HCT116 (cell line): ENCODE data around the gene CDKAL1. TPM values are rescaled to one million over a fixed set of nuclear protein-coding genes. Genes with fewer than 3 reads are reported as not detected.

ENCODE experiments used
- ATAC-seq: fragments of 200-7000 bp; cut with Tn5 transposase; 2 replicates; pipeline ENCODE4 v1.9.1; 2020; ENCODE audit warnings: mild to moderate bottlenecking, moderate library complexity
- BruUV-seq: library from RNA; stranded (reverse); fragments of 400-500 nt; replicated peaks from 2 replicates; lab custom pipeline; 2021; lab: Mats Ljungman, UMichigan
- CTCF ChIA-PET: fragments of 300-600 bp; sonication (Branson Sonifier 250); formaldehyde crosslinking; loops from one replicate; lab custom pipeline; 2021; ENCODE audit warnings: antibody characterized with exemption; lab: Charles Lee
- POLR2A ChIA-PET: fragments of 300-600, 350-600 bp; sonication (Branson Sonifier 250); formaldehyde crosslinking; loops from one replicate; lab custom pipeline; 2021; ENCODE audit warnings: antibody characterized with exemption; lab: Charles Lee
- RAD21 ChIA-PET, 2 experiments: fragments of 300-600 bp; sonication (Branson Sonifier 250); formaldehyde crosslinking; loops; one replicate each; lab custom pipeline; 2023; ENCODE audit warnings: low total read pairs in 2 of 2; ENCODE audit not compliant: uncharacterized antibody in 2 of 2, unreplicated experiment in 2 of 2, low non-redundant PET in 1 of 2; lab: Charles Lee
- DNase-seq: peaks from one replicate; pipeline ENCODE4 v3.0.0-alpha.2; 2010; ENCODE audit warnings: low read depth, low spot score
- H2AFZ ChIP-seq: fragments of 200-600 bp; shearing (Covaris generic), sonication (generic); 2 replicates; pipeline ENCODE4 v1.6.1; 2017; ENCODE audit warnings: low read depth, mixed run types, mixed read lengths, antibody characterized with exemption, low read length; ENCODE audit not compliant: poor library complexity, severe bottlenecking
- H3K27ac ChIP-seq: 2 replicates; pipeline ENCODE4 v1.5.1; 2012; ENCODE audit warnings: low read depth, low read length
- H3K27me3 ChIP-seq: fragments of 200-600 bp; sonication (generic); 2 replicates; pipeline ENCODE4 v1.6.1; 2016; ENCODE audit warnings: mixed run types, low read length, mixed read lengths; ENCODE audit not compliant: insufficient read depth
- H3K36me3 ChIP-seq, 2 experiments: fragments of 200-500 bp in 1 of 2; fragments of 200-600 bp in 1 of 2; sonication (Bioruptor generic) in 1 of 2; sonication (generic) in 1 of 2; 2 replicates each; pipeline versions ENCODE4 v1.5.1 to v1.6.1; 2014 to 2016; ENCODE audit warnings: low read length in 2 of 2, inconsistent platforms in 1 of 2, mixed read lengths in 1 of 2, mixed run types in 1 of 2; ENCODE audit not compliant: insufficient read depth in 2 of 2, control insufficient read depth in 1 of 2
- H3K4me1 ChIP-seq, 2 experiments: fragments of 200-600 bp in 1 of 2; sonication (generic) in 1 of 2; 2 replicates each; pipeline versions ENCODE4 v1.5.1 to v1.6.1; 2012 to 2017; ENCODE audit warnings: low read length in 2 of 2, inconsistent platforms in 1 of 2, mild to moderate bottlenecking in 1 of 2, mixed read lengths in 1 of 2, mixed run types in 1 of 2, moderate library complexity in 1 of 2; ENCODE audit not compliant: insufficient read depth in 2 of 2, control insufficient read depth in 1 of 2
- H3K4me2 ChIP-seq: fragments of 200-600 bp; sonication (generic); 2 replicates; pipeline ENCODE4 v1.6.1; 2017; ENCODE audit warnings: mixed run types, low read length, mixed read lengths
- H3K4me3 ChIP-seq, 2 experiments: fragments of 200-600 bp in 1 of 2; sonication (generic) in 1 of 2; replicated peaks in 1 of 2; 2 replicates each; pipeline ENCODE4 v1.5.1; 2011 to 2016; ENCODE audit warnings: low read length in 2 of 2, control low read depth in 1 of 2, low read depth in 1 of 2, mild to moderate bottlenecking in 1 of 2, mixed read lengths in 1 of 2, mixed run types in 1 of 2
- H3K79me2 ChIP-seq: fragments of 200-600 bp; sonication (generic); 2 replicates; pipeline ENCODE4 v1.6.1; 2017; ENCODE audit warnings: mild to moderate bottlenecking, mixed run types, low read length, moderate library complexity, mixed read lengths; ENCODE audit not compliant: insufficient read depth
- H3K9ac ChIP-seq: fragments of 200-600 bp; sonication (generic); 2 replicates; pipeline ENCODE4 v1.6.1; 2016; ENCODE audit warnings: low read length, mixed read lengths
- H3K9me2 ChIP-seq: fragments of 200-600 bp; sonication (generic), shearing (Covaris generic); 2 replicates; pipeline ENCODE4 v1.6.1; 2017; ENCODE audit warnings: mixed run types, mild to moderate bottlenecking, moderate library complexity; ENCODE audit not compliant: insufficient read depth
- H3K9me3 ChIP-seq, 2 experiments: fragments of 200-500 bp in 1 of 2; fragments of 200-600 bp in 1 of 2; sonication (Bioruptor generic) in 1 of 2; sonication (generic) in 1 of 2; 2 replicates each; pipeline ENCODE4 v1.6.1; 2014 to 2017; ENCODE audit warnings: low read length in 2 of 2, mixed read lengths in 2 of 2, inconsistent platforms in 1 of 2, low read depth in 1 of 2, mild to moderate bottlenecking in 1 of 2, mixed run types in 1 of 2, moderate library complexity in 1 of 2; ENCODE audit not compliant: control insufficient read depth in 1 of 2, insufficient read depth in 1 of 2
- H4K20me1 ChIP-seq: fragments of 200-600 bp; sonication (generic), shearing (Covaris generic); 2 replicates; pipeline ENCODE4 v1.6.1; 2017; ENCODE audit warnings: mixed run types, mild to moderate bottlenecking, moderate library complexity; ENCODE audit not compliant: insufficient read depth
- CBX3 ChIP-seq: IDR thresholded peaks from 2 replicates; pipeline ENCODE4 v1.6.1; 2012; ENCODE audit warnings: low read depth
- CEBPB ChIP-seq: IDR thresholded peaks from 2 replicates; pipeline ENCODE4 v1.6.1; 2012; ENCODE audit warnings: low read depth
- EGR1 ChIP-seq: IDR thresholded peaks from 2 replicates; pipeline ENCODE4 v1.6.1; 2012; ENCODE audit warnings: low read depth
- EZH2 ChIP-seq: fragments of 200-600 bp; sonication (generic); IDR thresholded peaks from 2 replicates; pipeline ENCODE4 v1.6.1; 2017; ENCODE audit warnings: antibody characterized with exemption, mixed run types
- EZH2phosphoT487 ChIP-seq: fragments of 200-600 bp; IDR thresholded peaks from 2 replicates; pipeline ENCODE4 v1.6.1; 2018; ENCODE audit warnings: antibody characterized with exemption, borderline replicate concordance
- FOSL1 ChIP-seq: IDR thresholded peaks from 2 replicates; pipeline ENCODE4 v1.6.1; 2012; ENCODE audit warnings: low read depth
- JUND ChIP-seq: IDR thresholded peaks from 2 replicates; pipeline ENCODE4 v1.6.1; 2012
- SIN3A ChIP-seq: IDR thresholded peaks from 2 replicates; pipeline ENCODE4 v1.6.1; 2012; ENCODE audit warnings: low read depth
- SP1 ChIP-seq: IDR thresholded peaks from 2 replicates; pipeline ENCODE4 v1.6.1; 2012; ENCODE audit warnings: low read depth
- SRF ChIP-seq: IDR thresholded peaks from 2 replicates; pipeline ENCODE4 v1.6.1; 2012; ENCODE audit warnings: low read depth
- TCF7L2 ChIP-seq: IDR thresholded peaks from 2 replicates; pipeline ENCODE4 v1.7.0; 2011; ENCODE audit warnings: borderline replicate concordance, inconsistent platforms; ENCODE audit not compliant: insufficient read depth, insufficient read length; ENCODE audit errors: extremely low read depth
- YY1 ChIP-seq: IDR thresholded peaks from 2 replicates; pipeline ENCODE4 v1.6.1; 2011; ENCODE audit warnings: low read length, low read depth, moderate library complexity, mild to moderate bottlenecking; ENCODE audit not compliant: insufficient replicate concordance; ENCODE audit errors: extremely low read depth
- intact Hi-C: fragments of 100-400 bp; cut with micrococcal nuclease; formaldehyde crosslinking; loops from 2 replicates; pipeline ENCODE4 v1.10.0; 2022
- total RNA-seq: library from RNA; stranded (reverse); gene quantifications from one replicate; pipeline ENCODE4 v1.2.1, GENCODE V29; 2021; ENCODE audit not compliant: unreplicated experiment
- TF ChIP-seq, protein P1 (sequence below): IDR thresholded peaks from 2 replicates; pipeline ENCODE4 v1.6.1; 2012; ENCODE audit warnings: low read depth
- TF ChIP-seq, protein P2 (sequence below), 3 experiments: fragments of 200-600 bp in 1 of 3; sonication (generic) in 1 of 3; IDR thresholded peaks in 2 of 3; conservative IDR thresholded peaks in 1 of 3; 2 replicates each; pipeline ENCODE4 v1.5.1; 2012 to 2017; ENCODE audit warnings: low read depth in 2 of 3, low read length in 2 of 3, antibody characterized with exemption in 1 of 3, borderline replicate concordance in 1 of 3, control low read depth in 1 of 3, mild to moderate bottlenecking in 1 of 3, mixed read lengths in 1 of 3, mixed run types in 1 of 3, moderate library complexity in 1 of 3; ENCODE audit not compliant: insufficient read depth in 1 of 3
- TF ChIP-seq, protein P3 (sequence below): IDR thresholded peaks from 2 replicates; pipeline ENCODE4 v1.6.1; 2012

CDKAL1 gene
- total RNA-seq, 1 experiment from 2014 or later: 14.9 TPM

DNA sequence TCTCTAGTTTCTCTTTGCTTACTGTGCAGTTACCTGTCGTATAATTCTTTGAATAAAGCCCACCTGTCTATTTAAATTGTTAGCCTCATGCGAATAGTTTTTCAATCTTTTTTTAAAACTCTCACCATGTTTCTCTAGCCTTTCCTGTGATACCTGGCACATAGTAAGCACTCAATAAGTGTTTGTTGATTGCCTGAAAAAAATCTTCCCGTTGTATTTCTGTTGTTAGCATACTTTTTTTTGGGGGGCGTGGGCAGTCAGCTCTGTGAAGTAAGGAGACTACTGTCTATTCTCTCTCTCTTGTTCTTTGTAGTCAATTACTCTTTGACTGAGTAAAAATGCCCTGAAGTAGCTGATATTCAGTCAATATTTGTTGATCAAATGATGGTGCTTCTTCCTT, 205.8 kb downstream of the CDKAL1 start:
- ATAC-seq (no peak), DNase-seq (no peak)
- TF ChIP-seq TCF7L2 (no peak), CEBPB (no peak), FOSL1 (no peak), EZH2phosphoT487 (no peak)
- TF ChIP-seq, protein P1, sequence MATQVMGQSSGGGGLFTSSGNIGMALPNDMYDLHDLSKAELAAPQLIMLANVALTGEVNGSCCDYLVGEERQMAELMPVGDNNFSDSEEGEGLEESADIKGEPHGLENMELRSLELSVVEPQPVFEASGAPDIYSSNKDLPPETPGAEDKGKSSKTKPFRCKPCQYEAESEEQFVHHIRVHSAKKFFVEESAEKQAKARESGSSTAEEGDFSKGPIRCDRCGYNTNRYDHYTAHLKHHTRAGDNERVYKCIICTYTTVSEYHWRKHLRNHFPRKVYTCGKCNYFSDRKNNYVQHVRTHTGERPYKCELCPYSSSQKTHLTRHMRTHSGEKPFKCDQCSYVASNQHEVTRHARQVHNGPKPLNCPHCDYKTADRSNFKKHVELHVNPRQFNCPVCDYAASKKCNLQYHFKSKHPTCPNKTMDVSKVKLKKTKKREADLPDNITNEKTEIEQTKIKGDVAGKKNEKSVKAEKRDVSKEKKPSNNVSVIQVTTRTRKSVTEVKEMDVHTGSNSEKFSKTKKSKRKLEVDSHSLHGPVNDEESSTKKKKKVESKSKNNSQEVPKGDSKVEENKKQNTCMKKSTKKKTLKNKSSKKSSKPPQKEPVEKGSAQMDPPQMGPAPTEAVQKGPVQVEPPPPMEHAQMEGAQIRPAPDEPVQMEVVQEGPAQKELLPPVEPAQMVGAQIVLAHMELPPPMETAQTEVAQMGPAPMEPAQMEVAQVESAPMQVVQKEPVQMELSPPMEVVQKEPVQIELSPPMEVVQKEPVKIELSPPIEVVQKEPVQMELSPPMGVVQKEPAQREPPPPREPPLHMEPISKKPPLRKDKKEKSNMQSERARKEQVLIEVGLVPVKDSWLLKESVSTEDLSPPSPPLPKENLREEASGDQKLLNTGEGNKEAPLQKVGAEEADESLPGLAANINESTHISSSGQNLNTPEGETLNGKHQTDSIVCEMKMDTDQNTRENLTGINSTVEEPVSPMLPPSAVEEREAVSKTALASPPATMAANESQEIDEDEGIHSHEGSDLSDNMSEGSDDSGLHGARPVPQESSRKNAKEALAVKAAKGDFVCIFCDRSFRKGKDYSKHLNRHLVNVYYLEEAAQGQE: no peak
- H3K9me2 ChIP-seq: no peaks in the 10 kb centered on the region
- H3K4me2 ChIP-seq: no peak overlapping the region
- H3K4me3 ChIP-seq: no peak overlapping the region
- CTCF ChIA-PET: no interaction called here
- H3K27ac ChIP-seq: no peak overlapping the region
- no peaks in the 10 kb centered on the region for H3K4me1 ChIP-seq
- H3K79me2 ChIP-seq: no peaks in the 10 kb centered on the region
- H2AFZ ChIP-seq: no peak overlapping the region
- H3K36me3 ChIP-seq: no peaks in the 10 kb centered on the region
- no peaks in the 10 kb centered on the region for H4K20me1 ChIP-seq
- POLR2A ChIA-PET: no interaction called here
- RAD21 ChIA-PET: no interaction called here
- intact Hi-C loops: no loop called here
- BruUV-seq: no TSS peak
- no peaks in the 10 kb centered on the region for H3K27me3 ChIP-seq
- no peak overlapping the region for H3K9ac ChIP-seq
- H3K9me3 ChIP-seq: no peaks in the 10 kb centered on the region

DNA sequence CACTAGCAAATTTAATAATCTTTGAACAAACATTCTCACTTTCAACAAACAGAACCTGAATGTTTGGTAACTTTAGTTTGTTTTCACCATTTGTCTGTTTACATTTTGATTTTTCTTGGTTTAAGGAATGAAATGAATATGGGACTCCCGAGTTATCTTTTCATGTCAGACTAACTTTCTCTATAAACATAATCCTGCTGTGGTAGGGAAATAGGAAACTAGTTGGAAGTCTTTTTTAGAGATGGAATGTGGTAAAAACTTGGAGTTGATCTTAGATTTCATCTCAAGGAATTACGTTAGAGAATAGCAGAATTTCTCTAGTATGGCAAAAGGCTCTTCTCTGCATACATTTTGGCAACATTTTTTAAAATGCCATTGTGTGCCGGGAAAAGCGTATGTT, 206.5 kb downstream of the CDKAL1 start:
- no peaks in the 10 kb centered on the region for H3K79me2 ChIP-seq
- H3K4me3 ChIP-seq: no peak overlapping the region
- no peak overlapping the region for H3K4me2 ChIP-seq
- H3K27me3 ChIP-seq: no peaks in the 10 kb centered on the region
- no peak overlapping the region for H3K9ac ChIP-seq
- no peaks in the 10 kb centered on the region for H3K9me3 ChIP-seq
- DNase-seq: no peak
- POLR2A ChIA-PET: no interaction called here
- peaks cover 0 to 3% of the 10 kb centered on the region in 2 experiments; a peak in 2 of 4 replicates for H3K4me1 ChIP-seq
- ATAC-seq: no peak
- no peak for TF ChIP-seq EZH2
- no peak for TF ChIP-seq TCF7L2
- no peak for TF ChIP-seq SIN3A
- no peak for TF ChIP-seq CEBPB
- TF ChIP-seq CBX3: no peak
- no peak for TF ChIP-seq SP1
- TF ChIP-seq, protein P2, sequence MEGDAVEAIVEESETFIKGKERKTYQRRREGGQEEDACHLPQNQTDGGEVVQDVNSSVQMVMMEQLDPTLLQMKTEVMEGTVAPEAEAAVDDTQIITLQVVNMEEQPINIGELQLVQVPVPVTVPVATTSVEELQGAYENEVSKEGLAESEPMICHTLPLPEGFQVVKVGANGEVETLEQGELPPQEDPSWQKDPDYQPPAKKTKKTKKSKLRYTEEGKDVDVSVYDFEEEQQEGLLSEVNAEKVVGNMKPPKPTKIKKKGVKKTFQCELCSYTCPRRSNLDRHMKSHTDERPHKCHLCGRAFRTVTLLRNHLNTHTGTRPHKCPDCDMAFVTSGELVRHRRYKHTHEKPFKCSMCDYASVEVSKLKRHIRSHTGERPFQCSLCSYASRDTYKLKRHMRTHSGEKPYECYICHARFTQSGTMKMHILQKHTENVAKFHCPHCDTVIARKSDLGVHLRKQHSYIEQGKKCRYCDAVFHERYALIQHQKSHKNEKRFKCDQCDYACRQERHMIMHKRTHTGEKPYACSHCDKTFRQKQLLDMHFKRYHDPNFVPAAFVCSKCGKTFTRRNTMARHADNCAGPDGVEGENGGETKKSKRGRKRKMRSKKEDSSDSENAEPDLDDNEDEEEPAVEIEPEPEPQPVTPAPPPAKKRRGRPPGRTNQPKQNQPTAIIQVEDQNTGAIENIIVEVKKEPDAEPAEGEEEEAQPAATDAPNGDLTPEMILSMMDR (IDR thresholded peaks at IDR 0.05 in 2 of 3, conservative IDR thresholded peaks at IDR 0.05 in 1 of 3; ENCODE audit: borderline replicate concordance in 1 of 3, insufficient read depth in 1 of 3, low read depth in 2 of 3, low read length in 2 of 3): no peak
- no peak for TF ChIP-seq EGR1
- TF ChIP-seq JUND: no peak
- no peak for TF ChIP-seq FOSL1
- TF ChIP-seq, protein P3, sequence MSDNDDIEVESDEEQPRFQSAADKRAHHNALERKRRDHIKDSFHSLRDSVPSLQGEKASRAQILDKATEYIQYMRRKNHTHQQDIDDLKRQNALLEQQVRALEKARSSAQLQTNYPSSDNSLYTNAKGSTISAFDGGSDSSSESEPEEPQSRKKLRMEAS: no peak
- no peak for TF ChIP-seq SRF
- no peak for TF ChIP-seq YY1
- TF ChIP-seq, all 23 proteins: peak for 0
- ChIA-PET CTCF (no interaction called here), RAD21 (no interaction called here)
- H3K9me2 ChIP-seq: no peaks in the 10 kb centered on the region
- H3K27ac ChIP-seq: no peak overlapping the region
- BruUV-seq: TSS peak; percentile 26
- no peaks in the 10 kb centered on the region for H3K36me3 ChIP-seq
- intact Hi-C loops: no loop called here
- H4K20me1 ChIP-seq: no peaks in the 10 kb centered on the region
- no peak overlapping the region for H2AFZ ChIP-seq
